PC-9 (cell line): ENCODE data around the gene FKBP7.

Experiments
- EZH2 ChIP-seq: fragments of 200-600 bp; sonication (generic); IDR thresholded peaks from 2 replicates; pipeline ENCODE4 v1.8.0; 2017; ENCODE audit warnings: antibody characterized with exemption, low read depth
- TF ChIP-seq, protein P1 (sequence below): fragments of 200-600 bp; sonication (generic); conservative IDR thresholded peaks from 2 replicates; pipeline ENCODE4 v1.6.1; 2017; ENCODE audit warnings: mixed run types, antibody characterized with exemption, mild to moderate bottlenecking, moderate library complexity

- TF ChIP-seq, protein P1, sequence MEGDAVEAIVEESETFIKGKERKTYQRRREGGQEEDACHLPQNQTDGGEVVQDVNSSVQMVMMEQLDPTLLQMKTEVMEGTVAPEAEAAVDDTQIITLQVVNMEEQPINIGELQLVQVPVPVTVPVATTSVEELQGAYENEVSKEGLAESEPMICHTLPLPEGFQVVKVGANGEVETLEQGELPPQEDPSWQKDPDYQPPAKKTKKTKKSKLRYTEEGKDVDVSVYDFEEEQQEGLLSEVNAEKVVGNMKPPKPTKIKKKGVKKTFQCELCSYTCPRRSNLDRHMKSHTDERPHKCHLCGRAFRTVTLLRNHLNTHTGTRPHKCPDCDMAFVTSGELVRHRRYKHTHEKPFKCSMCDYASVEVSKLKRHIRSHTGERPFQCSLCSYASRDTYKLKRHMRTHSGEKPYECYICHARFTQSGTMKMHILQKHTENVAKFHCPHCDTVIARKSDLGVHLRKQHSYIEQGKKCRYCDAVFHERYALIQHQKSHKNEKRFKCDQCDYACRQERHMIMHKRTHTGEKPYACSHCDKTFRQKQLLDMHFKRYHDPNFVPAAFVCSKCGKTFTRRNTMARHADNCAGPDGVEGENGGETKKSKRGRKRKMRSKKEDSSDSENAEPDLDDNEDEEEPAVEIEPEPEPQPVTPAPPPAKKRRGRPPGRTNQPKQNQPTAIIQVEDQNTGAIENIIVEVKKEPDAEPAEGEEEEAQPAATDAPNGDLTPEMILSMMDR: no peak
- TF ChIP-seq EZH2: no peak
Observed at GRCh38 chr2:178510384-178510783, 32.0 kb upstream of the FKBP7 start.
